ENCODE measurements around the gene EDIL3.
"Not testable (repeated sequence)": the region's sequence is repeated elsewhere in the genome, so short reads cannot be mapped to it uniquely, and the experiment has no call there.

EDIL3 gene

GRCh38 chr5:84297641-84298040 lies 87.0 kb downstream of the EDIL3 start:
- not testable (repeated sequence) for DNase-seq

GRCh38 chr5:84292788-84293653 lies 91.7 kb downstream of the EDIL3 start:
- DNase-seq: no peak

GRCh38 chr5:84292000-84292642 lies 92.6 kb downstream of the EDIL3 start:
- no peak for DNase-seq

- DNase-seq: no peak
These were observed 94.0 kb downstream of the EDIL3 start for GRCh38 chr5:84290673-84291072.

- no peak for DNase-seq
These were observed 94.5 kb downstream of the EDIL3 start for GRCh38 chr5:84290161-84290560.

GRCh38 chr5:84287951-84288350 lies 96.7 kb downstream of the EDIL3 start:
- DNase-seq: no peak

GRCh38 chr5:84286662-84287061 lies 98.0 kb downstream of the EDIL3 start:
- no peak for DNase-seq

- DNase-seq: no peak
These were observed 98.7 kb downstream of the EDIL3 start for GRCh38 chr5:84285641-84286637.

- DNase-seq: no peak
These were observed 103.3 kb downstream of the EDIL3 start for GRCh38 chr5:84281383-84281782.

GRCh38 chr5:84279234-84279633 lies 105.4 kb downstream of the EDIL3 start:
- no peak for DNase-seq

GRCh38 chr5:84275609-84276008 lies 109.1 kb downstream of the EDIL3 start:
- no peak for DNase-seq

- DNase-seq: no peak
These were observed 109.9 kb downstream of the EDIL3 start for GRCh38 chr5:84274585-84275468.

GRCh38 chr5:84273517-84273883 lies 111.2 kb downstream of the EDIL3 start:
- DNase-seq: no peak

- no peak for DNase-seq
These were observed 111.7 kb downstream of the EDIL3 start for GRCh38 chr5:84272771-84273516.

- no peak for DNase-seq
These were observed 118.7 kb downstream of the EDIL3 start for GRCh38 chr5:84265739-84266550.

- DNase-seq: no peak
These were observed 119.5 kb downstream of the EDIL3 start for GRCh38 chr5:84265130-84265529.

- no peak for DNase-seq
These were observed 123.7 kb downstream of the EDIL3 start for GRCh38 chr5:84260939-84261338.

GRCh38 chr5:84260140-84260539 lies 124.5 kb downstream of the EDIL3 start:
- no peak for DNase-seq

GRCh38 chr5:84259283-84260045 lies 125.2 kb downstream of the EDIL3 start:
- no peak for DNase-seq

GRCh38 chr5:84257061-84257460 lies 127.6 kb downstream of the EDIL3 start:
- no peak for DNase-seq

All from stimulated activated CD4-positive, alpha-beta T cell treated with anti-CD3 and anti-CD28 coated beads, Interleukin-4, amount 100 ng/mL, for 24 hours (primary cell).